ENCODE measurements around the gene MTMR4. TPM values are rescaled to one million over a fixed set of nuclear protein-coding genes. Genes with fewer than 3 reads are reported as not detected.
"Not testable (repeated sequence)": the region's sequence is repeated elsewhere in the genome, so short reads cannot be mapped to it uniquely, and the experiment has no call there.

The MTMR4 gene
- total RNA-seq: 100 to 1,000 TPM in 1 of 5 donors, 10 to 100 TPM in 4; 24.3 to 126 (median 29.9) TPM
- polyA plus RNA-seq: 1 to 10 TPM; 5.8 to 9.1 (median 7.1) TPM
- long read RNA-seq, donor 1, partial matches to known transcripts: 0 of 3 reads
- long read RNA-seq, donor 1, other reads (novel, unspliced or antisense): 0 of 3 reads
- long read RNA-seq, donor 2: 0 reads
- long read RNA-seq, donor 3, partial matches to known transcripts: 0 of 1 reads
- long read RNA-seq, donor 3, other reads (novel, unspliced or antisense): 0 of 1 reads
- long read RNA-seq, donor 4: 0 reads
- long read RNA-seq, donor 5, partial matches to known transcripts: 0 of 1 reads
- long read RNA-seq, donor 5, other reads (novel, unspliced or antisense): 0 of 1 reads
- long read RNA-seq, donor 6, partial matches to known transcripts: 0 of 4 reads
- long read RNA-seq, donor 6, other reads (novel, unspliced or antisense): 0 of 4 reads
- long read RNA-seq, donor 7, partial matches to known transcripts: 0 of 4 reads
- long read RNA-seq, donor 7, other reads (novel, unspliced or antisense): 0 of 4 reads
- long read RNA-seq, donor 8, full-length matches to known transcripts: 2 of 2 reads
- long read RNA-seq, donor 8, partial matches to known transcripts: 0 of 2 reads
- long read RNA-seq, donor 8, other reads (novel, unspliced or antisense): 0 of 2 reads
- long read RNA-seq, donor 9, partial matches to known transcripts: 0 of 1 reads
- long read RNA-seq, donor 9, other reads (novel, unspliced or antisense): 0 of 1 reads
- long read RNA-seq, donor 10: 0 reads

GRCh38 chr17:58513965-58514769, at the start of gene MTMR4:
Gene MTMR4, minus strand, starts transcription at chr17:58514638. Its CDS starts 231 bp downstream, at chr17:58514407.
- Histone ChIP-seq H3K36me3 (peaks cover 28 to 38% (median 36%) of the 10 kb centered on the region in 4 donors), H3K27ac (peak within 1 kb of the TSS; percentile 79 to 98 (median 82)), H3K9me3 (no peaks in the 10 kb centered on the region), H3K4me3 (peak within 1 kb of the TSS; percentile 80 to 88 (median 84)), H3K4me1 (peaks cover 34 to 53% (median 48%) of the 10 kb centered on the region in 4 donors), H3K27me3 (no peaks in the 10 kb centered on the region)
- WGBS, 5 donors: 0 to 3% (median 1%) methylated on average over 38 to 64 of the region's 64 CpGs
- TF ChIP-seq CTCF (IDR thresholded peaks at IDR 0.05) (no peak), POLR2AphosphoS5 (IDR thresholded peaks at IDR 0.05) (peak in 2 of 3 donors; percentile 34 to 74), EP300 (IDR thresholded peaks at IDR 0.05) (no peak), POLR2A (IDR thresholded peaks at IDR 0.05) (no peak)
- intact Hi-C loops (cut with DNase I; ENCODE audit: low total_unique reads): loop anchor here (10.0 kb wide), 1 partner anchor 491 kb away; no protein-coding TSS in a partner anchor
- peak; percentile 90 to 96 for DNase-seq

GRCh38 chr17:58560511-58560910, 46.1 kb upstream of the MTMR4 start:
- Histone ChIP-seq H3K27ac (no peak overlapping the region), H3K36me3 (no peaks in the 10 kb centered on the region), H3K27me3 (no peaks in the 10 kb centered on the region), H3K9me3 (no peaks in the 10 kb centered on the region), H3K4me3 (no peak overlapping the region), H3K4me1 (no peaks in the 10 kb centered on the region)
- 52 to 86% (median 79%) methylated on average over 1 of the region's 1 CpG for WGBS, 5 donors
- TF ChIP-seq EP300 (IDR thresholded peaks at IDR 0.05) (no peak), POLR2AphosphoS5 (IDR thresholded peaks at IDR 0.05) (no peak), CTCF (IDR thresholded peaks at IDR 0.05) (no peak), POLR2A (IDR thresholded peaks at IDR 0.05) (no peak)
- DNase-seq: no peak
- intact Hi-C loops (cut with DNase I; ENCODE audit: low total_unique reads): no loop called here

- H3K4me1 ChIP-seq: no peaks in the 10 kb centered on the region
- H3K36me3 ChIP-seq: no peaks in the 10 kb centered on the region
- no peaks in the 10 kb centered on the region for H3K9me3 ChIP-seq
- TF ChIP-seq POLR2A (IDR thresholded peaks at IDR 0.05): no peak
- no peak for TF ChIP-seq POLR2AphosphoS5 (IDR thresholded peaks at IDR 0.05)
- TF ChIP-seq EP300 (IDR thresholded peaks at IDR 0.05): no peak
- no peak for TF ChIP-seq CTCF (IDR thresholded peaks at IDR 0.05)
- no peak overlapping the region for H3K27ac ChIP-seq
- H3K27me3 ChIP-seq: no peaks in the 10 kb centered on the region
- DNase-seq: no peak
- 74 to 79% (median 76%) methylated on average over 3 of the region's 3 CpGs for WGBS, 5 donors
- no peak overlapping the region for H3K4me3 ChIP-seq
- intact Hi-C loops (cut with DNase I; ENCODE audit: low total_unique reads): no loop called here
These were observed 43.5 kb upstream of the MTMR4 start for GRCh38 chr17:58557981-58558380.

- no peak for TF ChIP-seq POLR2AphosphoS5 (IDR thresholded peaks at IDR 0.05)
- TF ChIP-seq EP300 (IDR thresholded peaks at IDR 0.05): no peak
- TF ChIP-seq POLR2A (IDR thresholded peaks at IDR 0.05): no peak
- TF ChIP-seq CTCF (IDR thresholded peaks at IDR 0.05): no peak
- DNase-seq: no peak
- no peak overlapping the region for H3K4me3 ChIP-seq
- no peaks in the 10 kb centered on the region for H3K4me1 ChIP-seq
- no peak overlapping the region for H3K27ac ChIP-seq
- intact Hi-C loops (cut with DNase I; ENCODE audit: low total_unique reads): no loop called here
- WGBS, 5 donors: 56 to 79% (median 63%) methylated on average over 5 of the region's 5 CpGs
- H3K9me3 ChIP-seq: no peaks in the 10 kb centered on the region
- H3K27me3 ChIP-seq: no peaks in the 10 kb centered on the region
- H3K36me3 ChIP-seq: no peaks in the 10 kb centered on the region
These were observed 42.4 kb upstream of the MTMR4 start for GRCh38 chr17:58556833-58557250.

GRCh38 chr17:58555109-58555508, 40.7 kb upstream of the MTMR4 start:
- intact Hi-C loops (cut with DNase I; ENCODE audit: low total_unique reads); H3K9me3 ChIP-seq; DNase-seq; H3K27ac ChIP-seq; H3K36me3 ChIP-seq; H3K27me3 ChIP-seq; H3K4me1 ChIP-seq; H3K4me3 ChIP-seq: not testable (repeated sequence)
- WGBS, 5 donors: 81 to 89% (median 82%) methylated on average over 3 of the region's 3 CpGs
